OCI-M2 (cell line): Measurements from ENCODE around the gene HOXA10.

Source experiments
- DNase-seq: peaks from one replicate; lab custom pipeline; 2025; ENCODE audit not compliant: unreplicated experiment; lab: John Stamatoyannopoulos, UW

The HOXA10 gene

DNA sequence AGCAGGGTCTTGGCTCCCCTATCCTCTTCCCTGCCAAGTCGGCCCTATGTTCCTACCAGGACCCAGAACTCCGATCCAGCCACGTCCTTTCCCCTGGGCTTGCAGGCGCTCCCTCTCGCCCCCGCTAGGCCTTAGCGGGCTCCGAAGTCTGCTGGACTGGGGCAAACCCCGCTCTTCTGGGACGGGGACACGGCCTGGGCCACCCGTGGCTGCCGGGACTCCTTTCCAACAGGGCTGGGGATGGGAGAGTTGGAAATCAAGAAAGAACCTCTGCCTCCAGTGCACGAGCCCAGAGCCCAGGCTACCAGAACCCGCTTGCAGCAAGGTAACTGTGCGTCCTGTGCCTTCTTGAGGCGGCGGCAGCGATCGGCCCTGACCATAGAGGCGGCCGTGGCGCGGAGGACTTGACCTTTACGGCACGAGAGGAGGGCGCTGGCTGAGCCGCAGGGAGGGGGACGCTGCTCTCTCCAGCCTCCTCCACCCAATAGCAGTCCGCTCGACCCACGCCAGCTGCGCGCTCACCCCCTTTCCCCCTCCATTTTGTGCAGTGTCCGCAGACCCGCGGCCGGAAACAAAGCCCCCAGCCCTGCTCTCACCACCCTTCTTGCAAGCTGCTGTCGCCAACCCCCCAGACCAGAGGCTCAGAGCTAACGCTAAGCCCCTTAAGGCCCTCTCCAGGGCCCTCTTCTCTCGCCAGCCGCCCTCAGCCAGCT, 17.9 kb upstream of the HOXA10 start:
- DNase-seq, result no peak

DNA sequence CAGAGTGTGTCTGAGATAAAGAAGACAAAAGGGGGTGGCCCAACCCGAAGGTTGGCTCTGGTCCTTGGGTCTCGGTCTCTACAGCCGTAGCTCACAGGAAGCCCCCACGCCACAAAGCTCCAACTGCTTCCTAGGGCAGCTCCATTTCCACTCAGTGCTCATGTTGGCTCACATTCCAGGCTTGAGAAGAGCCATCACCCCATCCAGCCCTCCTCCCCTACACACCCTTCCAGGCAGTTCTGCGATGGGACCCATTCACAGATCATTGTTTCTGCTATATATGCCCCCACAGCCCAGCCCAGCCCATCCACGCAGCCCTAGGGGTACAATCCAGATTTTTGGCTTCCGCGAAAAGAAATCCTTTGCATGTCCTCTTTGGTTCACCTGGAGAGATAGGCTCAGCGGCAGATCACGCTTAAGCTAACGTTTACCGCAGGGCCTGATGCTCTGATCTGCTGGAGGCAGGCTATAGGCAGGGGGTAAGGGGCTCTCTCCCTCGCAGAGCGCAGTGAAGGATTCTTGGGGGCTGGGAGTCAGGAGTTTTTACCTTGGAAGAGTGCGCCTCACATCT, 17.1 kb upstream of the HOXA10 start:
- DNase-seq, result no peak

DNA sequence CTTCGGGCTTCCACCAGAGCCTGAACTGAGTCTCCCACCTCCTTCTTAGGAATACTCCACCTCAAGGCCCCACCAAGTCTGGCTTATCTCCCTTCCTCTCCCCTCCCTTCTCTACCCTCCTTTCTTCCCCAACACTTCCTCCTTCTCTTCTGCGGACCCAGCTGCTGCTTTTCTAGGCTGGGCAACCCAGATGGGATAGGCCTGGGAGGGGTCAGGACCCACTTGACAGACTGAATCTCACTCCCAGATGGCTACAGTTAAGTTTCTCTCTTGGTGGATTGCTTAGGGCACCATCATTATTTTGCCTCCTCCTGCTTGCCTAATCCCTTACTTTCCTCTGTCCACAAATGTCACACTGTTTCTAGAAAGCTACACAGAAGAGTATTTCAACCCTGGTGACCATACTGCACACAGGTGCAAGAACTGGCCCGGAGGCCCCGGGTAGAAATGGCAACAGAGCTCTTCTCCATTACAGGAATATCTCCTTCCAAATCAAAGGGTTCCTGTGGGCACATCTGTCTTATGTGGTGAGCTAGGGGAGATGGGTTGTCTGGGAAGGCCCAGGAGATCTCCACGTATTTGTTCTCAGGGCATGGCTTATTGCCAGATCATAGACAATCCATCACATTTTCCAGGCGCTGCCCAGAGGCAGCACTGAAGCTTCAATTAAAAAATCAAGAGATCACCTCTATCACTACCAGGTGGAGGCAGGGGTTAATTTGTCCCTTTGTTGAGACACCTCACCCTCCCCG, 16.1 kb upstream of the HOXA10 start:
- no peak for DNase-seq

DNA sequence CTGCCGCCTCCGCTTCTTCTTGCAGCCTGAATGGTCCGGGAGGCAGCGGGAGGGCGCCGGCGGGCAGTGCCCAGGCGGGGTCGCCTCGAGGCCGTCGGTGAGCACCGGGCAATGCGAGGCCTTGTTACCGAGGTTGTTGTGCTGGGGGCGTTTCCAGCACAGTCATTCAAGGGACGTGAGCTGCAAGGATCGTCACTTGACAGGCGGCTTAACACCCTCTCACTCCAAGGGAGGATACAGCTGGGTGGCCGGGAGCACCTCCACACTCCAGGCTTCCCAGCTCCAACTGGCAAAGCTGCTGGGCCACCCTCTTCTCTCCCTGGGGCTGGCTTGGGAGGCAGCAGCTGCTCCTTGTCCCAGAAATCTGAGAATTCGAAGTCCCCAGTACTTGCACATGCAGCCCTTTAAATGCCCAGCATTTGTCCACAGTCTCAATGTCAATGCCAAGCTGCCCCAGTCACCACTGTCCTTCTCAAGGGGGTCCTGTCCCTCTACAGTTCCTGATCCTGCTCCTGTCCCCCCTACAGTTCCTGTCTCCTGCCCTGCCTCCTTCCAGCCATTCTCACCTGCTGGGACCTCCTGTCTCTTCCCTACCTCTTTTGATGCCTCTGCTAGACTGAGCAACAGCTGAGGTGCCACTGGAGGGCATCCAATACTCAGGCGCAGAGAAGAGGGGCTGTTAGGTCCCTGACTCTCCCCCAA, 15.3 kb upstream of the HOXA10 start:
- DNase-seq, result no peak

DNA sequence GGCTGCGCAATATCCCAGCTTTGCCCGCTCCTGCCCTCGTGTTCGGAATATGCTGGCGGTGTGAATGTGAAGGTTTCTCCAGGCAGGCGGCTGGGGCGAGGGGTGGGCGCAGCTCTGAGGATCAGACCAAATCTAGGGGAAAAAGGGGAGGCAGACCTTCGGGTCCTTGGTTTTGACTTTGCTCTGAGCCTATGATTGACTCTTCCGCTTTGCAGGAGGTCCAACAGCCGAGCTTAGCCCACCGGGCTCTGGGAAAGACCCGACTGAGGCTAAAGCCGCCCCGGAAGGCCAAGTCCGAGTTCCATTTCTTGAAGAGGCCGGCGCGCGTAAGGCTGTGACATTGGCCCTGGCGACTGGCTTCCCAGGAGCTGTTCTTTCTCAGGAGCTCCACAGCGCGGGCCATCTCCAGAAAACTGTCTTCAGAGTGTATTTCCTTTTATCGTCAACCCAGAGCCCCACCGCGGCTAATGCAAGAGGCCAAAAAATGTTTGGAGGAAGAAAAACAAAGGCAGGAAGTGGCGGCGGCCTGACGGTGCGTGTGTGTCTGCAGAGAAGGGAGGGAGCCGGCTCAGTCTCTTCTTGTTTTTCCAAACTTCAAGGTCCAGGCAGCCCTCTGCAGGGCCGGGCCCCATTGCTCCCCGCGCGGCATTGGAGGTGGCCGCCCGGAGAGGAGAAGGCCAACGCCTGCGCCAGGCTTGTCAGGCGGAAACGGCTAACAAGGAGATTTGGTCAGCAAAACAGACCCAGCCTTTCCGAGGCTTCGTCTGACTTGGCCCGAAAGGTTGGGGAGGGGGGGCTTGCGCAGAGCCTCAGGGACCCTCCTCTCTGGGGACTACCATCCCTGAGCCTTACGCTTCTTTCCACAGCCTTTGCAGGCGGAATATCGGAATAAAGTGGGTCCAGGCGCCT, 14.5 kb upstream of the HOXA10 start:
- no peak for DNase-seq

DNA sequence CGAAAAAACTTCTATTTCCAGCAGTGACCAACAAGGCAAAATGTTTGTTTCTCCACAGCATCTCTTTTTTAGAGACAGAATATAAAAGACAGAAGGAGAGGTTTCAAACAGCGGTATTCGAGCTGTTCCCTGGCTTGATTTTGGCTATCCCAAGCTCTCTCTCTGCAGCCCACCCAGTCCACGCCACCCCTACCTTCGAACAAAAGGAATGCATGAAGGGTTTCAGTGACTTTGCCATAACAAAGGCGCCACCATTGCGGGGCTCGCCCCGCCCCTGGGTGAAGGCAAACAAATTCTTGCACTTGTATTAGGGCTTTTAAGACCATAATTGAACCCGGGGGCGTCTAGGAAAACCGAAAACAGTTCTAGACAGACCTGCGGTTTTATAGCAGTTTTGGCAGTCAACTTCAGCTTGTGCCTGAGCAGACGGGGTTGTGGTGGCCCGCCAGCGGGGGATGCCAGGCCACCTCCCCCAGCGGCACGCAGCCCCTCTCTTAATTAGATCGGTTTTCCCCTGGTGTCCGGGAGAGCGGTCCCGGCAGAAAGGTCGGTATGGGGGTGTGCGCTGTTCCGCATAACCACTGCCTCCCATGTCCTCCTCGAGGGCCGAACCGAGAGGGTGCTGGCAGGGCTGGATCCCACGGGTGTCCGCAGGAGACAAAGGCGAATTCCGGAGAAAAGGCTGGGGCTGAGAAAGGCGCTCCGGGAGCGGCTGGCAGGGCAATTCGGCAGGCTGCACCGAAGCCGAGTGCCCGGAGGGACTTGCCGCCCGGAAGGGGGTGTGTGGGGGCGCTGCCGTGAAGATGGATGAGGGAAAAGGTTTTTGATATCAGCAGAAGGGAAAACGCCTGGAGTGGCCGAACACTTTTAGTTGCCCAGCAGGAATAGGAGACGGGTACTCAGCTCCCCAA, 13.6 kb upstream of the HOXA10 start:
- no peak for DNase-seq

DNA sequence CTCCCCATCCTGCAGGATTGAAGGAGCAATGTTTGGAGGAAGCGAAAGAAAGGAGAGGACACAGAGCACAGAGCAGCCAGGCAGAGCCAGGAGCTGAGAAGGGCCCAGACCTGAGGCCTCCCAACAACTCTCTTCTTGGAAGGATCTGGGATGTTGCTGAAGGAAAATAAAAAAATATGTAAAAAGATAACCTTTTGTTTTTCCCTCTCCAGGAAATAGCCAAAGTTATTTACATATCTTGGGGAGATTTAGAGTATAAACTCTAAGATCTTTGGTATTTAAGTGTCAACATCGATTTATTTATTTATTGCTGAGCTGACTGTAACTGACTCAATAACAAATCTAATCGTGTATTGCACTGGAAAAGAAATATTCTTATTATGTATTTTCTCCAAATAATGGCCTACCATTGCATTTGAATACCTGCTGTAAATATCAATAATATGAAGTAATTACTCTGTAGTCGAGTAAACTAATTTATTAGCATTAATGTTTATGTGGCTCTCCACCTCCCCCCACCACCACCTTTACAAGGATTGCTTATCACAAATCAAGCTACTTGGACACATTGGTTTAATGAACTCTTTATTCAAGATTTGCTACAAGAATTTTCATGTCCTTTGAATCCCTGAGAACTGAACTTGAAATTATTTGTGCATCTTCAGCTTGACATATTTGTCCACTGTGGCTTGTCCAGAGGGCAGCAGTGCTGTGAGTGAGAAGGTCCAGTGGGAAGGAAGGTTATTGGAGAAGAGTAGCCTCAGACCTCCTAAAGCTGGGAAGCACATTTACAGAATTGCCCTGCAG, 12.8 kb upstream of the HOXA10 start:
- no peak for DNase-seq

DNA sequence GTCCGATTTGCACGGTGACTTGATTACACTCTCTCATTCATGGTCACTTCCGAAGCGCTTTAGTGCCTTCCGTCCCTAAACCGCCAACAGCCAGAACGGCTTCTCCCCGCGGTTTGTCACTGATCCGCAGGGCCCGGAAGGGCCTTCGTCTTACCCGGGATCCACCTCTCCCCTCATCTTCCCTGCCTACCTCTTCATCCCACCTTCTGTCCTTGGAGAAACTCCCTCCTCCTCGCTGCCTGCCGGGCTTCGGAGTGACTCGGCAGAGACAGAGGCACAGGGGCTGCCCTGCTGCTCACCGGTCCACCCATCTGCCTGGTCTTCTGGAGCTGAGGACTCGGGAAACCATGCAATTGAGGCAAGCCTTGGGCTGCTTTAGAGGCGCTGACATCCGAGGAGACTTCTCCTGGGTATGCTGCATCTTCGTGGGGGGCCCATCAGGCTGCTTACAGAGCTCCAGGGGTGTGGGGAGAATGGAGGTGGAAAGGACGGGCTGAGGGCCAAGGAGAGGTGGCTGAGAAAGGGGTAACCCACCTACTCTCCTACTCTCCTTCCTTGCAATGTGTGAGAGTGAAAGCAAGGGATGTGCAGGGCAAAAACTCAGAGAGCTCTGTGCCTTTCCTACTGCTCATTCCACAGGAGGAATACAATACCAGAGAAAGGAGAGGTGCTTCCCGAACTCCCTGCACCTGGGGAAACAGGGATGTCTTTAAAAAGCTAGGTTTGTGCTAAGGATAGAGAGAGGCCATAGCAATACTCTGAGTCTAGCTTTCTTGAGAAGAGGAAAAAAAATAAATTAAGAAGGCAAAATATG, 11.9 kb upstream of the HOXA10 start:
- DNase-seq, result no peak

DNA sequence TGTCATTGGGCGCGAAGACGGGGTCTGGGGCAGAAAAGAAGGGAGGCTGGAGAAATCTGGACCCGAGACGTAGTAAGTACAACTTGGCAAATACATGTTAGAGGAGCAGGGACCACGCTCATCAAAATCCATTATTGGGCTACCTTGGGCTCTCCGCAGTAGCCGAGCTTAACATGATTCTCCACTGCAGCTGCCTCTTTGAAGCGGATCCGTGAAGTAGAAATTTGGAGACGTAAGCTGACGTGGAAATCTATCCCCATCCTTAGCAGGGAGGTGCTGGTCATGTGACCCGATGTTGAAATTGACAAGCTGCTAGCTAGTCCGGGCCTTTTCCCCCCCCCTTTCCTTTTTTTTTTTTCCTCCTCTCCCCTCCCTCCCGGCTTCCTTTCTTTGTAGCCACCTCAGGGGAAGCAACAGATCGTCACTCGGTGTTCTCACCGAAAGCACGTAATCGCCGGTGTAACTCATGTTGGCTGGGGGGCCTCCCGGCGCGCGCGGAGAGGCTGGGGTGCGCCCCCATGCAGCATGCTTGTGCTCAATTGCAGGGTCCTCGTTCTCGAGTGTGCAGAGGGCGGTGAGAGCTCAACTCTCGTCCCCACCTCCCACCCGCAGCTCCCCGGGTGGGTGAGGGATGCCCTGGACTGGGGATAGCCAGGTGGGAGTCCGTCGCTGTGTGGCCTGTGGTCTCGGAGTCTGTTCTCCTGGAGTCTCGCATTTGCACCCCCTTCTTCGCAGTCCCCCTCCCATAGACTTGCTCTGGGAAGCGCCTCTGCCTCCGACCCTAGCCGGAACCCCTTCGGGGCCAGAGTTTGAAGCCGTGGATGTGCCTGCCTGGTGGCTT, 11.1 kb upstream of the HOXA10 start, which contains the start of gene HOXA11:
Gene HOXA11, minus strand, starts transcription at position 220 of the 841 bp plus-strand sequence. Its CDS starts 88 bp downstream, at position 132.
- no peak for DNase-seq

DNA sequence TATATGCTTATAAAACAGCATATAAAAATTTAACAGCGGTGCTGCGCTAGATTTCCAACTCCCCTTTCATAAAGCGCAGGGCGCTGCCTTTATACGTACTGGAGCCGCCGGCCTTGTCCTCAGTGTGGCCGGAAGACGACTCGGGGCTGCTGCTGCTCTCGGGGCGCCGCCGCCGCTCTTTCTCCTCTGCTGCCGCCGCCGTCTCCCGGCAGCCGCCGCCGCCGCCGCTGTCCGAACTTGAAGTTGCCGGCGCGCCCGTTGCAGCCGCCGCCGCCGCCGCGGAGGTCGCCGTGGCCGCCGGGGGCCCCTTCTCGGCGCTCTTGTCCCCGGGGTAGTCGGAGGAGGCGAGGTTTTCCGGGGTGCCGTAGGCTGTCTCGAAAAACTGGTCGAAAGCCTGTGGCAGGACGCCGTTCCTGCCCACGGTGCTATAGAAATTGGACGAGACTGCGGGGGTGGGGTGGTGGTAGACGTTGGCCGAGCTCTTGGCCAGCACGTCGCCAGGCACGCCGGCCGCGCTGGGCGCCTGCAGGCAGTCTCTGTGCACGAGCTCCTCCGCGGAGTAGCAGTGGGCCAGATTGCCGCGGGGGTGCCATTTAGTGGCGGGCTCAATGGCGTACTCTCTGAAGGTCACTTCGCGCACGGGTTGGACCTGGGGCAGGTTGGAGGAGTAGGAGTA, 10.4 kb upstream of the HOXA10 start:
- no peak for DNase-seq

DNA sequence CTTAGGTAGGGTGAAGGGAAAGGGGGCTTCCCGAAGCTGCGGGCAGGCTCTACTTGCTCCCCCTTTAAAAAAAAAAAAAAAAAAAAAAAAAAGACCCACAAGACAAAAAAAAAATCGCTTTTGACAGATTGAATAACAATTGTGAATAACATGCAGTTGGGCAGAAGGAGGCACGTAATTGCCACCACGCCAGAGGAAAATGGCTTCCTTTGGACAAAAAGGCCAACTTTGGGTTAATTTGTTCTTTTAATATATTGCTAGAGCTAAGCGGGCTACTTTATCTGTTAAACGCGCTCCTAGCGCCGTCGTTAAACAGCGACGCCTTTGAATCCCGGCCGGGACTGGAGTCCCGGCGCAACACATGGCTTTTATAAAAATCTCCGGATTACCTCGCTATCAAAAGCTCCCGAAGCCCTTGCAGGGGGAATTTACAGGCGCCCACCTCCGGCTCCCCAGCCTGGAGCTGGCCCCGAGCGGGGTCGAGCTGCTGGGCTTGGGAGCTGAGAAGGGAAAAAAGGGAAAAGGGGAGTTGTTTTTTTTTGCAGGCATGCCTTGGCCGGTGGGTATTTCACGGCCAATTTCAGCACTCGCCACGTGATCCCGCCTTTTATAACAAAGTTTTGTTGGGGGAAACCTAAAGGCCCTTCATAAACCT, 9.7 kb upstream of the HOXA10 start:
- DNase-seq, result no peak

DNA sequence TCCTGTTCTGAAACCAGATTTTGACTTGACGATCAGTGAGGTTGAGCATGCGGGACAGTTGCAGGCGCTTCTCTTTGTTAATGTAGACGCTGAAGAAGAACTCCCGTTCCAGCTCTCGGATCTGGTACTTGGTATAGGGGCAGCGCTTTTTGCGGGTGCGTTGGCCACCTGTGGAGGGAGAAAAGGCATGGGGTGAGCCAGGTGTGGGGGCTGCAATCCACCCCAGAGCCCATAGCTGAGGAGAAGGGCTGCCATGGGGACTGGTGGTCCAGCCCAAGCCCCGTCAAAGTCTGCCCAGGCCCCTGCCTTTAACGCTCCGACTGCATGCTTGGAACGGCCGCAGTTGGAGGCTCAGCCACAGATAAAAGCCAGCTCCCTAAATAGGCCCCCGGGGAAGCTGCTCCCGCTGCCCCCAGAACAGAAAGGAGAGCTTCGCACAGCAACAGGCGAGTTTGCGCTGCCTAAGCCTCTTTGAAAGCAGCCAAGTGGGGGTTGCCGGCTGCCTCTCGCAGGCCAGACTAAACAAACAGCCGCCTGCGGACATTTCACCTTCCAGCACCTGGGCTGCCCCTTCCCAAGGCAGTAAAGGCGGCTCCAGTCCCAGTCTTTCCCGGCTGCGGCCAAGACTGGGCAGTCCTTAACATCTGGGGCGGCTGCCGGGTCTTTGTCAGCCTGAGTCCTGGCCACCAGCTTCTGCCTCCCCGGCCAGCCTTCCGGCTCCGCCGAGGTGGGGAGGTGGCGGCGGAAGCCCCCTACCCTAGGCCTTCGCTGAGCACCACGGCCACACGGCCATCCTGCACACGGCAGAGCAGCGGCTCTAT, 9.0 kb upstream of the HOXA10 start:
- no peak for DNase-seq

DNA sequence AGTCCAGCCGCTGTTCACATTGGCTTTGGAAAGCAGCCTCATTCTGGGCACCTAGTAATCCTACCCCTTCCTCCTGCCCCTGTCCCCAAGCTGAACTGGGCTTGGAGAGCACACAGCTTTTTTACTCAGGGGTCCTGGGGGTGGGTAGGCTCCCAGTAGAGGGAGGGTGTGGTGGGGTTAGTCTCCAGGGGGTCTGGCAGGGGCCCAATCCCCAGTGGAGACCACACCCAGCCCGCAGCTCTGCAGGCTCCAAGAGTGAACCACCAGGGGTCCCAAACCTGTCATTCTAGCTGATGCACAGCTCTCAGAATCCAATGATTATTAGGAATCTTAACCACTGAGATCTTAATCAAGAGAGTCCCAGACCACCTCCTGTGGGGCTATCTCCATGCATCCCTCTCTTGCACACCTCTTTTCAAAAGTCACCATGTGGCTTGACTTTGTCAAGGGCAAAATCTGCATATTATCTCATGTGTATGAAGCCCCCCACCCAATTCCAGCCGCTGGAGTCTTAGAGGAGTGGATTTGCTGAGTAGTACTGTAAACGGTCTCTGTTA, 8.2 kb upstream of the HOXA10 start:
- DNase-seq, result no peak

DNA sequence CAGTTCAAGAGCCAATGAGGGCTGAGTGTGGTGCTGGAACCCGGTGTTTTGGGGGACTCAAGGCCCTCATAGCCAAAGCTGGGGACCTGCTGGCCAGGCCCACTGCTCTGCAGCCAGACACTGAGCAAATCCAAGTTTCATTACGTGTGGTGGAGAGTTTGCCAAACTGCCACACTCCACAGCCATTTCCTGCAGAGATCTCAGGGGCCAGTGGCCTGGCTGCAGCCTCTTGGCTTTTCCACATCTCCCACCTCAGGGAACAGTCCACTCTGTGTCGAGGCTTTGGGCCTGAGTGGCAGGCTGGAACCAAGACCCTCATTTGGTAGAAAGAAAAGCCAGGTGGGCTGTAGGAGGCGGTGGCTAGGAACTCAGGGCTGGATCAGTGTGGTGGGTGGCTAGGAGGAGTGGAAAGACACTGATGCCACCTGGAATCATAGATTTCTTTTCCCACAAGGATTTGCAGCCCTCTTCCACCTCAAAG, 7.7 kb upstream of the HOXA10 start:
- no peak for DNase-seq
